ENCODE results near the gene HMOX1.
A peak's percentile ranks its signal among the peaks of the same experiment; 100 is the strongest.
"Not testable (repeated sequence)": the region's sequence is repeated elsewhere in the genome, so short reads cannot be mapped to it uniquely, and the experiment has no call there.

HMOX1 gene

DNA sequence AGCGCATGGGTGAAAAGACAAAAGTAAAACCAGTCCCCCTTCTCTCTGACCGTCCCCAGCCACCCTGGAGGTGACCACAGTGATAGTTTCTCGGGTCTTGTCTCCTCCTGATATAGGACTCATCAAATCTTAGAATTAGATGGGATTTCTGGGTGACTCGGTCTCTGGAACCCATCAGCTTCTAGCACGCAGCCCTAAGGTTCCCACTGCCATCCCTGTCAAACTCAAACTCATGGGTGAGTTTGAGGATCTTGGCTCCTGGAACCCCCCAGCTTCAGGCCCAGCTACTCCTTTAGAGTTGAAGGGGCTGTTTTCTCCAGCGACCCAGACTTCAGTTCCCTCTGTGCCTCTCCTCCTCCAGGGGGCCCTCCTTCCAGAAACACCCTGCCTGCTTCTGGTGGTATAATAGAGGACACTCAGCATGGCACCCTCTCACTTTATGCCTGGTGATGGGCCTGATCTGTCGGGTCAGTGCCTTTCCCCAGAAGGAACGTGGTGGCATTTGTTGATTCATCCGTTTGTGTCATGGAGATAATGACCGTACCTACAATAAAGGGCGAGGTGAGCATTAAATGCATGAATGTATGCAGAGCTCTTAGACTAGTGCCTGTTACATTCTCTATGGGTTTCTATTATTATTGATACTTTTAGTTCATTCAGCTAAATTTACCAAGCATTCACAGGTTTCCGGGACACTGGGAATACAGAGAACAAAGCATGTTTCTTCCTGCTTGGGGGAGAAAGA, 50.8 kb downstream of the HMOX1 start:
- DNase-seq (ENCODE audit: low read depth), result no peak
- H3K4me3 ChIP-seq (ENCODE audit: low read depth, low read length), result no peak overlapping the region
- TF ChIP-seq, protein P1, sequence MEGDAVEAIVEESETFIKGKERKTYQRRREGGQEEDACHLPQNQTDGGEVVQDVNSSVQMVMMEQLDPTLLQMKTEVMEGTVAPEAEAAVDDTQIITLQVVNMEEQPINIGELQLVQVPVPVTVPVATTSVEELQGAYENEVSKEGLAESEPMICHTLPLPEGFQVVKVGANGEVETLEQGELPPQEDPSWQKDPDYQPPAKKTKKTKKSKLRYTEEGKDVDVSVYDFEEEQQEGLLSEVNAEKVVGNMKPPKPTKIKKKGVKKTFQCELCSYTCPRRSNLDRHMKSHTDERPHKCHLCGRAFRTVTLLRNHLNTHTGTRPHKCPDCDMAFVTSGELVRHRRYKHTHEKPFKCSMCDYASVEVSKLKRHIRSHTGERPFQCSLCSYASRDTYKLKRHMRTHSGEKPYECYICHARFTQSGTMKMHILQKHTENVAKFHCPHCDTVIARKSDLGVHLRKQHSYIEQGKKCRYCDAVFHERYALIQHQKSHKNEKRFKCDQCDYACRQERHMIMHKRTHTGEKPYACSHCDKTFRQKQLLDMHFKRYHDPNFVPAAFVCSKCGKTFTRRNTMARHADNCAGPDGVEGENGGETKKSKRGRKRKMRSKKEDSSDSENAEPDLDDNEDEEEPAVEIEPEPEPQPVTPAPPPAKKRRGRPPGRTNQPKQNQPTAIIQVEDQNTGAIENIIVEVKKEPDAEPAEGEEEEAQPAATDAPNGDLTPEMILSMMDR (IDR thresholded peaks at IDR 0.05; ENCODE audit: low read depth, low read length, missing control alignments), result no peak

DNA sequence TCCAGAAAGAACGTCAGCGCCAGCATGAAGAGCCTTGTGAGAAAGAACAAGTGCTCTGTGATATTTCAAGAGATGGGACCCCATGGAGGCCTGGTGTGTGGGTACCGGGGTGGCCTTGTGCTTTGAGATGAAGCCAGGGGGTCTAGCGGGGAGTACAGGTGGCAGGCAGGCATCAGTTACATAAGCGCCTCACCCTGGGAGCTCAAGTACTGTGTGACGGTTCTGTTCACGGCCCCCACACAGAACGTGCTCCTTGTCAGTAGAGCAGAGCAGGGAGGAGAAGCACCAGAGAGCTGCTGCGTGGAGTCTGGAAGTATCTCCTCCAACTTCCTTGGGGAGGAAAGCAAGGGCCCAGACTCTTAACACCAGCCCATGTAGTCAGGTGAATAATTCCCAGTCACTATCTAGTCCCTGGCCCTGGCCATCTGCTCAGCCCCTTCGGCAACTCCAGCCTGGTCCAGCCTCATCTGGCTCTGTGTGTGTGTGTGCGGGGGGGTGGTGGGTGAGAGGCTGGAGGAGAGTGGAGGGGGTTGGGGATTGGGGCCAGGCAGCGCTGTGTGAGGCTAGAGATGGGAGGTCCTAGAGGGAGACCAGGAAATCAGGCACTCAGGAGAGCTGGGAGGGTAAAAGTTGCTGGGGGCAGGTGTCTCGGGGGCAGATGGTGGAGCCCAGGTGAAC, 51.5 kb downstream of the HMOX1 start:
- H3K4me3 ChIP-seq (ENCODE audit: low read depth, low read length), result no peak overlapping the region
- TF ChIP-seq, protein P1 (IDR thresholded peaks at IDR 0.05; ENCODE audit: low read depth, low read length, missing control alignments), result no peak
- no peak for DNase-seq (ENCODE audit: low read depth)

DNA sequence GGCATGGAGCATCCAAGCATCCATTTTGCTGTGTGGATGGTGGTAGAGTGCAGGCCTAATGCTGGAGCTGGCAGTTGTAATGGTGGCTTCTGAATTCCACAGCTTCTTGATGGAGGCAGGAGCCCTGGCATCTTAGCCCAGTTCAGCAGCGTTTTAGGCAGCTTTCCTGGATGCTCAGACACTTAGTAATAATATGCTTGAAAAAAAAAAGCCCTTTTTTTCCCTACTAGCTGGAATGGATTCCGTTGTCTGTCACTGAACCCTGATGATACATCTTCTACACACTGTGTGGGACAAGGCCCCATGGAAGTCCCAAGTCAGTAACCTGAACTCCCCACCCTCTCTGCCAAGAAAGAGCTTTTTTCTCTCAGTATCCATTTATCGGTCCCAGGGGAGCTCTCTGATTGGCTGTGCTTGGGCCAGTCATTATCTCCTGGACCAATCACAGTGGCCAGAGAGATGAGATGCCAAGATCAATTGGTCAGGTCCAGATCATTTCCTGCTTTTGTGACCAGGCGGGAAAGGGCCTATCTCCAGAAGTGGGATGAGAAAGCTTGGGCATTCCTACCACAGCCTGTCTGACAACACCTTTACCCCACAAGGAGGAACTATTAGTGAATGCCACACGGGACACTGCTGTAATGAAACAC, 53.3 kb downstream of the HMOX1 start:
- DNase-seq (ENCODE audit: low read depth), result no peak
- no peak overlapping the region for H3K4me3 ChIP-seq (ENCODE audit: low read depth, low read length)
- TF ChIP-seq, protein P1 (IDR thresholded peaks at IDR 0.05; ENCODE audit: low read depth, low read length, missing control alignments), result no peak

DNA sequence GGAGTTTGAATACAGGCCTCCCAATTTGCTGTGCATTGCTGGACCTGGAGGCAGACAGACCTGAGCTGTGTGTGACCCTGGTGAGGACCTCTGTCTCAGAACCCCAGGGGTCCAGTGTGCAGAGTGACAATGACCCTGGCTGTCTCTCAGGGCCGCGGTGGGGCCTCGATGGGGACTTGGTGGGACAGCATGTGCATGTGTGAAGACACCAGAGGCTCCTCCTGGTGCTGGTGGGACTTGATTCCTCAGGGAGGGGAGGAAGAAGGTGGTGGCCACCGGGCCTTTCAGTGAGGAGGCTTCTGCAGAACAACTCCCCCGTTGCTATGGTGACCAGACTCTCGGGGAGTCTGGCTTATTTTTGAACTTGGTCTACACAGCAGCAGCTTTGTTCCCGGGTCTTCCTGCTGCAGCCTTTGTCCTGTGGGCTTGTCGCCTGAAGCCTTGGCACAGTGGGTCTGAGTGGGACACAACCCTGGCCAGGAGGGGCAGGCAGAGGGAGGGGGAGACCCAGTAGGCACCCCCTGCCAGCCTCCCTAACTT, 54.4 kb downstream of the HMOX1 start:
- TF ChIP-seq, protein P1 (IDR thresholded peaks at IDR 0.05; ENCODE audit: low read depth, low read length, missing control alignments), result no peak
- no peak overlapping the region for H3K4me3 ChIP-seq (ENCODE audit: low read depth, low read length)
- no peak for DNase-seq (ENCODE audit: low read depth)

DNA sequence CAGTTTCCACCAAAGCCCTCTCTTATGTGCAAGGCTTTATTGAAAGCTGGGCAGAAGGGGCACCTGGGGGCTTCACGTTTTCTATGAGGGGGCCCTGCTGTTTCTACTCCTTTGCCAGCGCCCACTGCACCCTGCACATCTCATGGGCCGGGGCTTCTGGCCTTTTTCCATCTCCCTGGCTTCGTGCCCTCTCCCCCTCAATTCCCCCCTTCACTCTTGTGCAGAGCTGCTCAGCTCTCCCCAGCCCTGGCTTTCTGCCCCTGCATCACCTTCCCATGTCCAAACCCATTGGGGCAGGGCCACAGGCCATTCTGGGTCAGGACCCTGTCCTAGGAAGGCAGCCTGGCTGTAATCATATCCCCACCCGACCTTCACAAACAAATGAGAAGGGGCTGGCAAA, 55.5 kb downstream of the HMOX1 start:
- no peak overlapping the region for H3K4me3 ChIP-seq (ENCODE audit: low read depth, low read length)
- no peak for DNase-seq (ENCODE audit: low read depth)
- TF ChIP-seq, protein P1 (IDR thresholded peaks at IDR 0.05; ENCODE audit: low read depth, low read length, missing control alignments), result no peak

DNA sequence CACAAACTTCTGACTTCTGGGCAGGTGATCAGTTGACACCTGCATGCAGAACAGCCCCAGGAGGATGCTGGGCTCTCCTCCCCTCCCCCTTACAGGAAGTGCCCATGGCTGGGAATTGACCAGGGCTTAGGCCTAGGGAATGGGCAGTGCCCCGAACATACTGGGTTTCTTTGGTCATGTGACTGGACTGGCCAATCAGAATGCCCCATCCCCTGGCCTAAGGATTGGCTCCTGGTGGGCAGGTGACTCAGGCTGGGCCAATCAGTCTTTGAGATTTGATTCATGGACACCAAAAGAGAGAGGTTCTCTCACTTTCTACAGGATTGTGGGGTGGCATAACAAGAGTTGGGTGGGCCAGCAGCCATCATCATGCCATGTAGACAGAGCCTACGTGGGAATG, 56.2 kb downstream of the HMOX1 start:
- TF ChIP-seq, protein P1 (IDR thresholded peaks at IDR 0.05; ENCODE audit: low read depth, low read length, missing control alignments), result no peak
- DNase-seq (ENCODE audit: low read depth), result peak; percentile 21
- H3K4me3 ChIP-seq (ENCODE audit: low read depth, low read length), result no peak overlapping the region

DNA sequence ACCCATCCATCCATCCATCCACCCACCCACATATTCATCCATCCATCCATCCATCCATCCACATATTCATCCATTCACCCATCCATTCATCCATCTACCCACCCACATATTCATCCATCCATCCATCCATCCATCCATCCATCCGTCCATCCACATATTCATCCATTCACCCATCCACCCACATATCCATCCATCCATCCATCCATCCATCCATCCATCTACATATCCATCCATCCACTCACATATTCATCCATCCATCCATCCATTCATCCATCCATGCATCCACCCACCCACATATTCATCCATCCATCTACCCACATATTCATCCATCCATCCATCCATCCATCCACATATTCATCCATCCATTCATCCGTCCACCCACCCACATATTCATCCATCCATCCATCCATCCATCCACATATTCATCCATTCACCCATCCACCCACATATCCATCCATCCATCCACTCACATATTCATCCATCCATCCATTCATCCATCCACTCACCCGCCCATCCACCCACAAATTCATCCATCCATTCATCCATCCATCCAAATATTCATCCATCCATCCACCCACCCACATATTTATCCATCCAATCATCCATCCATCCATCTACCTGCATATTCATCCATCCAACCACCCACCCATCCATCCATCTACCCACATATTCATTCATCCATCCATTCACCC, 57.9 kb downstream of the HMOX1 start:
- not testable (repeated sequence) for H3K4me3 ChIP-seq (ENCODE audit: low read depth, low read length); DNase-seq (ENCODE audit: low read depth)

Data from GM12864 (cell line).